ENCODE data around the gene GNGT2.

DNA sequence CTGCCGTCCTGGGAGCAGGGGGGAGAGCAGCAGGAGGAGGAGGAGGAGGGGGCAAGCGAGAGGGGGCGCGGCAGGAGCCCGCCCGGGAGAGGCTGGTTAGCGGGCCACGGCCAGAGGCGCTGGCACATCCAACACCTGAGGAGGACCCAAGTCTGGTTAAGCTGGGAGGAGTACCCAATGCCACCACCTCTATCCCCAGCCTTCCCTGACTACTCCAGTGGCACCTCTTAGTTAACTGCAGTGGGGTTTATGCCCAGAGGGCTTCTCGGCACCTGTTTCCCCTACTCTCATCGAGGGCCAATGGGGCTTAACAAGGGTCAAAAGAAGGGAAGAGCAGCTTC, 14.6 kb upstream of the GNGT2 start:
- TF ChIP-seq CTCF (conservative IDR thresholded peaks at IDR 0.05): no peak
- no peak for TF ChIP-seq EZH2 (IDR thresholded peaks at IDR 0.05; ENCODE audit: low read depth)

Data from PC-9 (cell line).